Measurements from ENCODE around the gene TLR6. TPM values are rescaled to one million over a fixed set of nuclear protein-coding genes. Genes with fewer than 3 reads are reported as not detected.

Gene TLR6
- total and polyA plus RNA-seq, 4 donors, result 0.26 to 2.1 (median 1.3) TPM

- Histone ChIP-seq H3K27me3 (ENCODE audit: control insufficient read depth in 4 of 4, insufficient read depth in 4 of 4, low read length in 3 of 4) (no peaks in the 10 kb centered on the region), H3K9ac (ENCODE audit: low read depth in 1 of 2, low read length in 2 of 2) (no peak overlapping the region), H3K4me1 (ENCODE audit: control insufficient read depth in 4 of 4, insufficient read depth in 4 of 4, low read length in 3 of 4) (peaks cover 0 to 7% (median 4%) of the 10 kb centered on the region in 4 donors), H3K4me3 (ENCODE audit: low read depth in 1 of 3, low read length in 3 of 3) (no peak overlapping the region), H3K27ac (ENCODE audit: low read depth in 1 of 2, low read length in 2 of 2) (no peak overlapping the region), H3K9me3 (ENCODE audit: control insufficient read depth in 4 of 4, low read length in 3 of 4) (no peaks in the 10 kb centered on the region), H3K36me3 (ENCODE audit: control insufficient read depth in 4 of 4, insufficient read depth in 3 of 4, low read depth in 1 of 4, low read length in 3 of 4) (peaks cover 4 to 8% (median 6%) of the 10 kb centered on the region in 4 donors)
- TF ChIP-seq YY1 (IDR thresholded peaks at IDR 0.05), result no peak
- no peak for TF ChIP-seq ATF3 (IDR thresholded peaks at IDR 0.05)
- TF ChIP-seq HNF4G (IDR thresholded peaks at IDR 0.05), result no peak
- TF ChIP-seq RAD21 (IDR thresholded peaks at IDR 0.05), result no peak
- TF ChIP-seq NR2F2 (IDR thresholded peaks at IDR 0.05), result no peak
- no peak for TF ChIP-seq EGR1 (IDR thresholded peaks at IDR 0.05; ENCODE audit: low read depth in 2 of 2)
- TF ChIP-seq FOXA1 (IDR thresholded peaks at IDR 0.05), result no peak
- no peak for TF ChIP-seq REST (IDR thresholded peaks at IDR 0.05)
- TF ChIP-seq HNF4A (conservative IDR thresholded peaks at IDR 0.05), result no peak
- TF ChIP-seq ZBTB33 (IDR thresholded peaks at IDR 0.05), result no peak
- no peak for TF ChIP-seq GABPA (IDR thresholded peaks at IDR 0.05 in 1 of 2, conservative IDR thresholded peaks at IDR 0.05 in 1 of 2)
- TF ChIP-seq TAF1 (conservative IDR thresholded peaks at IDR 0.05), result no peak
- no peak for TF ChIP-seq JUND (IDR thresholded peaks at IDR 0.05)
- TF ChIP-seq CTCF (IDR thresholded peaks at IDR 0.05; ENCODE audit: low read depth, low read length, missing input control), result no peak
- TF ChIP-seq SP1 (IDR thresholded peaks at IDR 0.05), result no peak
- no peak for TF ChIP-seq RXRA (IDR thresholded peaks at IDR 0.05)
- TF ChIP-seq MAX (IDR thresholded peaks at IDR 0.05), result no peak
- TF ChIP-seq FOXA2 (IDR thresholded peaks at IDR 0.05), result no peak
- no peak for DNase-seq (ENCODE audit: low spot score)
- 99% methylated on average over 4 of the region's 4 CpGs for WGBS
Measured at GRCh38 chr4:38884254-38884653, 27.6 kb upstream of the TLR6 start.
